H9 (cell line): Measurements from ENCODE around the gene XXYLT1. TPM values are rescaled to one million over a fixed set of nuclear protein-coding genes. Genes with fewer than 3 reads are reported as not detected.

ENCODE experiments used
- DNase-seq: peaks from one replicate; pipeline ENCODE4 v3.0.0-alpha.2; 2017
- H2AFZ ChIP-seq: one replicate; pipeline ENCODE4 v1.6.1; 2013; ENCODE audit warnings: mild to moderate bottlenecking, low read length, control low read depth, moderate library complexity
- H2AK5ac ChIP-seq: 2 replicates; pipeline ENCODE4 v1.6.1; 2013; ENCODE audit warnings: low read length, control low read depth, mixed read lengths; ENCODE audit not compliant: insufficient read length
- H2BK120ac ChIP-seq: one replicate; pipeline ENCODE4 v1.6.1; 2013; ENCODE audit warnings: low read depth, mild to moderate bottlenecking, low read length, control low read depth, inconsistent platforms; ENCODE audit not compliant: poor library complexity, severe bottlenecking
- H2BK12ac ChIP-seq: 2 replicates; pipeline ENCODE4 v1.6.1; 2013; ENCODE audit warnings: low read length, control low read depth, mixed read lengths, low read depth; ENCODE audit not compliant: insufficient read length
- H2BK15ac ChIP-seq: 2 replicates; pipeline ENCODE4 v1.6.1; 2013; ENCODE audit warnings: low read depth, low read length, control low read depth
- H2BK20ac ChIP-seq: one replicate; pipeline ENCODE4 v1.6.1; 2013; ENCODE audit warnings: low read depth, mild to moderate bottlenecking, low read length, control low read depth, inconsistent platforms; ENCODE audit not compliant: poor library complexity, severe bottlenecking
- H2BK5ac ChIP-seq: 2 replicates; pipeline ENCODE4 v1.6.1; 2013; ENCODE audit warnings: low read length, control low read depth, mixed read lengths; ENCODE audit not compliant: insufficient read length
- H3K14ac ChIP-seq: 2 replicates; pipeline ENCODE4 v1.6.1; 2013; ENCODE audit warnings: low read length, control low read depth; ENCODE audit not compliant: insufficient read depth
- H3K18ac ChIP-seq: 2 replicates; pipeline ENCODE4 v1.6.1; 2013; ENCODE audit warnings: low read depth, mild to moderate bottlenecking, mixed read lengths, low read length, control low read depth; ENCODE audit not compliant: insufficient read length
- H3K23ac ChIP-seq: 2 replicates; pipeline ENCODE4 v1.6.1; 2013; ENCODE audit warnings: low read length, control low read depth, mixed read lengths, low read depth; ENCODE audit not compliant: insufficient read length
- H3K23me2 ChIP-seq: 2 replicates; pipeline ENCODE4 v1.6.1; 2013; ENCODE audit warnings: low read depth, mild to moderate bottlenecking, mixed read lengths, low read length, control low read depth; ENCODE audit not compliant: insufficient read length, poor library complexity, severe bottlenecking
- H3K27ac ChIP-seq: 2 replicates; pipeline ENCODE4 v1.5.1; 2013; ENCODE audit warnings: low read length, control low read depth, mixed read lengths, low read depth; ENCODE audit not compliant: insufficient read length
- H3K27me3 ChIP-seq: 2 replicates; pipeline ENCODE4 v1.6.1; 2013; ENCODE audit warnings: low read length, control low read depth, inconsistent platforms; ENCODE audit not compliant: insufficient read depth
- H3K4ac ChIP-seq: 2 replicates; pipeline ENCODE4 v1.6.1; 2013; ENCODE audit warnings: low read depth, mild to moderate bottlenecking, control low read depth, inconsistent platforms, low read length, moderate library complexity
- H3K4me1 ChIP-seq: 2 replicates; pipeline ENCODE4 v1.6.1; 2013; ENCODE audit warnings: low read length, control low read depth, inconsistent platforms; ENCODE audit not compliant: insufficient read depth
- H3K4me2 ChIP-seq: 2 replicates; pipeline ENCODE4 v1.6.1; 2013; ENCODE audit warnings: low read length, control low read depth, mixed read lengths; ENCODE audit not compliant: insufficient read length, insufficient read depth
- H3K56ac ChIP-seq: 2 replicates; pipeline ENCODE4 v1.6.1; 2013; ENCODE audit warnings: low read depth, mild to moderate bottlenecking, mixed read lengths, low read length, control low read depth; ENCODE audit not compliant: insufficient read length
- H3K79me1 ChIP-seq: 2 replicates; pipeline ENCODE4 v1.6.1; 2013; ENCODE audit warnings: low read depth, mild to moderate bottlenecking, moderate library complexity, low read length, control low read depth, inconsistent platforms; ENCODE audit not compliant: insufficient read depth, poor library complexity, severe bottlenecking
- H3K79me2 ChIP-seq: 2 replicates; pipeline ENCODE4 v1.6.1; 2013; ENCODE audit warnings: low read length, control low read depth, inconsistent platforms; ENCODE audit not compliant: insufficient read depth
- H3K9ac ChIP-seq: 2 replicates; pipeline ENCODE4 v1.6.1; 2013; ENCODE audit warnings: low read length, control low read depth, mixed read lengths; ENCODE audit not compliant: insufficient read length; ENCODE audit errors: extremely low read depth
- H3K9me3 ChIP-seq: one replicate; pipeline ENCODE4 v1.6.1; 2013; ENCODE audit warnings: low read depth, low read length, inconsistent platforms; ENCODE audit not compliant: control insufficient read depth
- H3T11ph ChIP-seq: one replicate; pipeline ENCODE4 v1.6.1; 2013; ENCODE audit warnings: mild to moderate bottlenecking, low read length, control low read depth, inconsistent platforms
- H4K20me1 ChIP-seq: one replicate; pipeline ENCODE4 v1.6.1; 2013; ENCODE audit not compliant: control insufficient read depth, insufficient read length, insufficient read depth
- H4K5ac ChIP-seq: 2 replicates; pipeline ENCODE4 v1.6.1; 2013; ENCODE audit warnings: low read depth, mild to moderate bottlenecking, mixed read lengths, low read length, control low read depth; ENCODE audit not compliant: insufficient read length
- H4K8ac ChIP-seq: replicated peaks from 2 replicates; pipeline ENCODE4 v1.6.1; 2013; ENCODE audit warnings: low read length, control low read depth, mixed read lengths, low read depth; ENCODE audit not compliant: insufficient read length
- H4K91ac ChIP-seq: 2 replicates; pipeline ENCODE4 v1.6.1; 2013; ENCODE audit warnings: low read depth, mild to moderate bottlenecking, moderate library complexity, mixed read lengths, low read length, control low read depth; ENCODE audit not compliant: insufficient read length
- H3K27ac Mint-ChIP-seq, 3 experiments: 2 replicates in 2 of 3; 3 replicates in 1 of 3; pipeline ENCODE4 v1.8.0; 2020 to 2021; ENCODE audit warnings: mixed read lengths in 3 of 3, mild to moderate bottlenecking in 1 of 3, moderate library complexity in 1 of 3
- H3K27me3 Mint-ChIP-seq: 2 replicates; pipeline ENCODE4 v1.8.0; 2021; ENCODE audit warnings: low read depth, mild to moderate bottlenecking, moderate library complexity, mixed read lengths
- H3K36me3 Mint-ChIP-seq, 3 experiments: 2 replicates in 2 of 3; 3 replicates in 1 of 3; pipeline ENCODE4 v1.8.0; 2020 to 2021; ENCODE audit warnings: low read depth in 3 of 3, mixed read lengths in 3 of 3; ENCODE audit not compliant: insufficient read depth in 1 of 3
- H3K4me1 Mint-ChIP-seq, 2 experiments: 2 replicates each; pipeline ENCODE4 v1.8.0; 2020; ENCODE audit warnings: mixed read lengths in 2 of 2
- H3K4me3 Mint-ChIP-seq, 2 experiments: 2 replicates in 1 of 2; 3 replicates in 1 of 2; pipeline ENCODE4 v1.8.0; 2020 to 2021; ENCODE audit warnings: mild to moderate bottlenecking in 2 of 2, mixed read lengths in 2 of 2, moderate library complexity in 1 of 2
- H3K9me3 Mint-ChIP-seq, 2 experiments: 2 replicates in 1 of 2; 3 replicates in 1 of 2; pipeline ENCODE4 v1.8.0; 2020; ENCODE audit warnings: mild to moderate bottlenecking in 2 of 2, mixed read lengths in 2 of 2, moderate library complexity in 1 of 2
- CTCF ChIP-seq: fragments of 200-600 bp; sonication (generic); conservative IDR thresholded peaks from 3 replicates; pipeline ENCODE4 v1.8.0; 2021; ENCODE audit warnings: antibody characterized with exemption, mild to moderate bottlenecking
- WGBS: extraction: QIAGEN DNeasy Blood & Tissue Kit; methylation state at CpG from one replicate; pipeline ENCODE4 v1.1.7; 2013; ENCODE audit warnings: missing lambda C conversion rate, low lambda C conversion rate, mixed read lengths; ENCODE audit not compliant: insufficient read length; ENCODE audit errors: extremely low coverage; 5-methylcytosine and 5-hydroxymethylcytosine counted together
- total RNA-seq: library from RNA; stranded (reverse); gene quantifications from 2 replicates; pipeline ENCODE4 v1.2.1, GENCODE V29; 2021

Gene XXYLT1
- total RNA-seq, 1 experiment from 2014 or later = 22.7 TPM

GRCh38 chr3:195212033-195212748 lies 58.8 kb downstream of the XXYLT1 start:
- Mint-ChIP-seq H3K27me3 (no peaks in the 10 kb centered on the region), H3K9me3 (no peaks in the 10 kb centered on the region; a peak in 1 of 5 replicates), H3K27ac (no peak overlapping the region), H3K4me3 (no peak overlapping the region), H3K36me3 (peaks cover 8 to 17% (median 12%) of the 10 kb centered on the region in 3 experiments; a peak in 6 of 7 replicates), H3K4me1 (peaks cover 40% of the 10 kb centered on the region in 2 experiments)
- Histone ChIP-seq H3K9ac (no peak overlapping the region), H3K14ac (no peak overlapping the region), H3K4me2 (no peak overlapping the region), H3K79me2 (peaks cover 2% of the 10 kb centered on the region; the same call in 1 of the 2 replicates), H4K20me1 (no peaks in the 10 kb centered on the region), H3K4me1 (no peaks in the 10 kb centered on the region; the same call in none of the 2 replicates), H2AK5ac (no peak overlapping the region), H3K9me3 (no peaks in the 10 kb centered on the region), H3K23ac (no peak overlapping the region), H3K18ac (no peak overlapping the region), H2AFZ (no peak overlapping the region), H4K8ac (no peak overlapping the region), H3K27ac (no peak overlapping the region), H2BK20ac (no peak overlapping the region), H3K56ac (no peak overlapping the region), H3K4ac (no peak overlapping the region), H3K27me3 (no peaks in the 10 kb centered on the region), H4K91ac (no peak overlapping the region), H2BK5ac (no peak overlapping the region), H2BK120ac (no peak overlapping the region), H3T11ph (no peak overlapping the region), H2BK12ac (no peak overlapping the region), H3K79me1 (no peaks in the 10 kb centered on the region), H4K5ac (no peak overlapping the region), H2BK15ac (no peak overlapping the region), H3K23me2 (no peaks in the 10 kb centered on the region)
- DNase-seq = no peak
- TF ChIP-seq CTCF = no peak
- no CpG with 5 or more reads among the region's 22 CpGs for WGBS
